GM19193 (cell line): ENCODE measurements around the gene P2RX2.

Source experiments
- POLR2A ChIP-seq: IDR thresholded peaks from 4 replicates; pipeline ENCODE4 v1.6.1; 2011; ENCODE audit not compliant: insufficient read depth, insufficient read length; ENCODE audit errors: extremely low read depth

P2RX2 gene

GRCh38 chr12:132619386-132620112, 973 bp downstream of the P2RX2 start:
- no peak for TF ChIP-seq POLR2A

GRCh38 chr12:132620113-132620898, 1.7 kb downstream of the P2RX2 start:
- no peak for TF ChIP-seq POLR2A

GRCh38 chr12:132620899-132621656, 2.5 kb downstream of the P2RX2 start:
- no peak for TF ChIP-seq POLR2A

GRCh38 chr12:132621657-132622435, 3.3 kb downstream of the P2RX2 start:
- no peak for TF ChIP-seq POLR2A

GRCh38 chr12:132622437-132623071, 4.0 kb downstream of the P2RX2 start:
- TF ChIP-seq POLR2A: no peak

GRCh38 chr12:132623072-132623869, 4.7 kb downstream of the P2RX2 start:
- TF ChIP-seq POLR2A: no peak

- no peak for TF ChIP-seq POLR2A
These were observed 5.7 kb downstream of the P2RX2 start for GRCh38 chr12:132624186-132624855.

- TF ChIP-seq POLR2A: no peak
These were observed 6.5 kb downstream of the P2RX2 start for GRCh38 chr12:132624910-132625630.

- no peak for TF ChIP-seq POLR2A
These were observed 7.3 kb downstream of the P2RX2 start for GRCh38 chr12:132625731-132626430.

- no peak for TF ChIP-seq POLR2A
These were observed 10.8 kb downstream of the P2RX2 start for GRCh38 chr12:132629330-132629729.

- no peak for TF ChIP-seq POLR2A
These were observed 12.1 kb downstream of the P2RX2 start for GRCh38 chr12:132630672-132631071.

- no peak for TF ChIP-seq POLR2A
These were observed 13.1 kb downstream of the P2RX2 start for GRCh38 chr12:132631666-132632065.
